A549 (cell line): Measurements from ENCODE around the gene NLGN4Y. TPM values are rescaled to one million over a fixed set of nuclear protein-coding genes. Genes with fewer than 3 reads are reported as not detected.

ENCODE experiments used
- ATAC-seq, 2 experiments: fragments of 200-7000 bp in 1 of 2; fragments of >200 bp in 1 of 2; cut with Nextera tagmentation in 1 of 2; cut with Tn5 transposase in 1 of 2; 3 replicates each; pipeline versions ENCODE4 v1.8.0 to v1.9.1; 2018 to 2020; ENCODE audit warnings: mild to moderate bottlenecking in 1 of 2, moderate library complexity in 1 of 2
- CTCF ChIA-PET: fragments of 300-600 bp; sonication (Branson Sonifier 250); formaldehyde crosslinking; extraction: SDS; loops from one replicate; lab custom pipeline; 2021; ENCODE audit warnings: antibody characterized with exemption, inconsistent platforms; lab: Yijun Ruan, JAX
- POLR2A ChIA-PET: fragments of 350-600 bp; formaldehyde crosslinking; extraction: SDS; loops from one replicate; lab custom pipeline; 2021; ENCODE audit warnings: antibody characterized with exemption, inconsistent platforms; lab: Yijun Ruan, JAX
- DNase-seq, 2 experiments: peaks; one replicate each; pipeline versions ENCODE4 v3.0.0 to v3.0.0-alpha.2; 2011 to 2016; ENCODE audit warnings: low read depth in 1 of 2, low spot score in 1 of 2
- FAIRE-seq: peaks from 2 replicates; lab custom pipeline; 2011; peaks lifted over from hg19 to GRCh38; lab: Jason Lieb, UNC
- H3K27ac ChIP-seq, 2 experiments: fragments of >200 bp; sonication (Bioruptor Twin); formaldehyde crosslinking; 3 replicates each; pipeline ENCODE4 v1.5.1; 2016 to 2017
- H3K4me1 ChIP-seq: fragments of >200 bp; sonication (Bioruptor Twin); formaldehyde crosslinking; 3 replicates; pipeline ENCODE4 v1.6.1; 2016
- H3K4me2 ChIP-seq: fragments of >200 bp; sonication (Bioruptor Twin); formaldehyde crosslinking; 3 replicates; pipeline ENCODE4 v1.6.1; 2016
- H3K4me3 ChIP-seq: fragments of >200 bp; sonication (Bioruptor Twin); formaldehyde crosslinking; 3 replicates; pipeline ENCODE4 v1.5.1; 2016
- H3K9me3 ChIP-seq: fragments of >200 bp; sonication (Bioruptor Twin); formaldehyde crosslinking; 3 replicates; pipeline ENCODE4 v1.6.1; 2016
- ATOH8 ChIP-seq: fragments of 250-450 bp; sonication (Bioruptor Pico); IDR thresholded peaks from 2 replicates; pipeline ENCODE4 v1.5.0; 2020; ENCODE audit warnings: low read depth, mild to moderate bottlenecking, moderate library complexity
- BHLHE40 ChIP-seq: IDR thresholded peaks from 2 replicates; pipeline ENCODE4 v1.6.1; 2012; ENCODE audit warnings: low read depth, low read length, inconsistent platforms
- CBX8 ChIP-seq: fragments of 200-600 bp; sonication (generic); IDR thresholded peaks from 2 replicates; pipeline ENCODE4 v1.6.1; 2016
- CHD4 ChIP-seq: fragments of 200-600 bp; sonication (generic); IDR thresholded peaks from 2 replicates; pipeline ENCODE4 v1.6.1; 2016; ENCODE audit warnings: antibody characterized with exemption, mild to moderate bottlenecking, borderline replicate concordance
- ESRRA ChIP-seq: fragments of 150-350 bp; IDR thresholded peaks from 2 replicates; pipeline ENCODE4 v1.6.1; 2014; ENCODE audit warnings: mild to moderate bottlenecking, low read length, borderline replicate concordance
- FOSL2 ChIP-seq, 2 experiments: fragments of 450-650 bp in 1 of 2; fragments of >200 bp in 1 of 2; sonication (Bioruptor Twin) in 1 of 2; formaldehyde crosslinking; IDR thresholded peaks; 2 replicates each; pipeline versions ENCODE4 v1.5.0 to v1.6.1; 2016 to 2020; ENCODE audit warnings: mild to moderate bottlenecking in 1 of 2, moderate library complexity in 1 of 2
- GATA3 ChIP-seq: IDR thresholded peaks from 2 replicates; pipeline ENCODE4 v1.6.1; 2012; ENCODE audit warnings: borderline replicate concordance
- HDAC2 ChIP-seq: fragments of 200-600 bp; sonication (generic); IDR thresholded peaks from 2 replicates; pipeline ENCODE4 v1.6.1; 2016
- HEYL ChIP-seq: fragments of 250-450 bp; sonication (Bioruptor Pico); IDR thresholded peaks from 2 replicates; pipeline ENCODE4 v1.8.0; 2021; ENCODE audit warnings: mild to moderate bottlenecking, moderate library complexity
- HOXA7 ChIP-seq: fragments of 250-450 bp; sonication (Bioruptor Pico); IDR thresholded peaks from 2 replicates; pipeline ENCODE4 v1.5.0; 2020; ENCODE audit warnings: mild to moderate bottlenecking, moderate library complexity
- HOXB5 ChIP-seq: fragments of 250-450 bp; sonication (Bioruptor Pico); IDR thresholded peaks from 2 replicates; pipeline ENCODE4 v1.5.0; 2020; ENCODE audit warnings: mild to moderate bottlenecking, moderate library complexity
- KDM1A ChIP-seq: fragments of 200-600 bp; sonication (generic); IDR thresholded peaks from 2 replicates; pipeline ENCODE4 v1.6.1; 2016; ENCODE audit warnings: low read depth, mild to moderate bottlenecking
- RAD21 ChIP-seq, 2 experiments: fragments of >200 bp in 1 of 2; sonication (Bioruptor Twin) in 1 of 2; formaldehyde crosslinking in 1 of 2; IDR thresholded peaks in 1 of 2; conservative IDR thresholded peaks in 1 of 2; 2 replicates in 1 of 2; 3 replicates in 1 of 2; pipeline ENCODE4 v1.6.1; 2012 to 2018; ENCODE audit warnings: inconsistent platforms in 1 of 2
- RARB ChIP-seq: fragments of 250-450 bp; sonication (Bioruptor Pico); IDR thresholded peaks from 2 replicates; pipeline ENCODE4 v1.8.0; 2021; ENCODE audit warnings: mild to moderate bottlenecking, moderate library complexity
- REST ChIP-seq: fragments of 200-600 bp; sonication (generic); IDR thresholded peaks from 2 replicates; pipeline ENCODE4 v1.6.1; 2016; ENCODE audit warnings: antibody characterized with exemption, mild to moderate bottlenecking, moderate library complexity
- SREBF2 ChIP-seq: fragments of 450-650 bp; IDR thresholded peaks from 2 replicates; pipeline ENCODE4 v1.6.1; 2014; ENCODE audit warnings: mild to moderate bottlenecking, moderate library complexity
- TFCP2L1 ChIP-seq: fragments of 250-450 bp; sonication (Bioruptor Pico); IDR thresholded peaks from 2 replicates; pipeline ENCODE4 v1.5.0; 2021; ENCODE audit warnings: mild to moderate bottlenecking
- WGBS: methylation state at CpG from one replicate; pipeline ENCODE4 v1.1.6; 2017; ENCODE audit errors: missing lambda C conversion rate; 5-methylcytosine and 5-hydroxymethylcytosine counted together
- polyA plus RNA-seq, 4 experiments: library from polyadenylated mRNA; depleted of rRNA in 3 of 4; stranded (reverse); fragments of >200 nt; fragmentation: RNase III in 1 of 4; extraction: RNeasy Plus Mini Kit Qiagen cat#74134 plus additional on column Dnase treatment in 1 of 4; gene quantifications; 2 replicates in 3 of 4; 3 replicates in 1 of 4; pipeline ENCODE4 v1.2.3, GENCODE V29; 2011 to 2017
- TF ChIP-seq, protein P1 (sequence below): fragments of >200 bp; sonication (Bioruptor Twin); formaldehyde crosslinking; IDR thresholded peaks from 3 replicates; pipeline ENCODE4 v1.6.1; 2016
- TF ChIP-seq, protein P2 (sequence below): fragments of >200 bp; sonication (Bioruptor Twin); formaldehyde crosslinking; IDR thresholded peaks from 3 replicates; pipeline ENCODE4 v1.5.1; 2016

Gene NLGN4Y
- polyA plus RNA-seq, 2 of the 4 experiments (the other 2 are of a cell fraction), result 4.1 to 12.8 TPM

GRCh38 chrY:14793104-14793503, 268.8 kb downstream of the NLGN4Y start (continued):
- TF ChIP-seq REST (no peak), RAD21 (conservative IDR thresholded peaks at IDR 0.05 in 1 of 2, IDR thresholded peaks at IDR 0.05 in 1 of 2) (no peak), ESRRA (no peak)
- TF ChIP-seq, protein P1, sequence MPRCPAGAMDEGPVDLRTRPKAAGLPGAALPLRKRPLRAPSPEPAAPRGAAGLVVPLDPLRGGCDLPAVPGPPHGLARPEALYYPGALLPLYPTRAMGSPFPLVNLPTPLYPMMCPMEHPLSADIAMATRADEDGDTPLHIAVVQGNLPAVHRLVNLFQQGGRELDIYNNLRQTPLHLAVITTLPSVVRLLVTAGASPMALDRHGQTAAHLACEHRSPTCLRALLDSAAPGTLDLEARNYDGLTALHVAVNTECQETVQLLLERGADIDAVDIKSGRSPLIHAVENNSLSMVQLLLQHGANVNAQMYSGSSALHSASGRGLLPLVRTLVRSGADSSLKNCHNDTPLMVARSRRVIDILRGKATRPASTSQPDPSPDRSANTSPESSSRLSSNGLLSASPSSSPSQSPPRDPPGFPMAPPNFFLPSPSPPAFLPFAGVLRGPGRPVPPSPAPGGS, result no peak
- TF ChIP-seq, all 56 proteins: peak for 0

- H3K4me3 ChIP-seq, result no peak overlapping the region
- POLR2A ChIA-PET, result no interaction called here
- no peaks in the 10 kb centered on the region for H3K9me3 ChIP-seq
- 74% methylated on average over 11 of the region's 11 CpGs for WGBS
- no peak for FAIRE-seq
- H3K27ac ChIP-seq, result no peak overlapping the region
- CTCF ChIA-PET, result no interaction called here
- peaks cover 5% of the 10 kb centered on the region; the same call in 2 of the 3 replicates for H3K4me1 ChIP-seq
- TF ChIP-seq GATA3 (no peak), RARB (CRISPR knock-in tag) (no peak), HEYL (no peak), HOXA7 (CRISPR knock-in tag) (no peak), BHLHE40 (no peak), CHD4 (no peak), KDM1A (no peak), SREBF2 (no peak), HDAC2 (no peak), FOSL2 (IDR thresholded peaks at IDR 0.05) (no peak), FOSL2 (CRISPR knock-in tag; IDR thresholded peaks at IDR 0.05) (no peak), ATOH8 (CRISPR knock-in tag) (no peak), TFCP2L1 (CRISPR knock-in tag) (no peak), HOXB5 (no peak), CBX8 (no peak)
- TF ChIP-seq, protein P1, result no peak
- TF ChIP-seq, protein P2, sequence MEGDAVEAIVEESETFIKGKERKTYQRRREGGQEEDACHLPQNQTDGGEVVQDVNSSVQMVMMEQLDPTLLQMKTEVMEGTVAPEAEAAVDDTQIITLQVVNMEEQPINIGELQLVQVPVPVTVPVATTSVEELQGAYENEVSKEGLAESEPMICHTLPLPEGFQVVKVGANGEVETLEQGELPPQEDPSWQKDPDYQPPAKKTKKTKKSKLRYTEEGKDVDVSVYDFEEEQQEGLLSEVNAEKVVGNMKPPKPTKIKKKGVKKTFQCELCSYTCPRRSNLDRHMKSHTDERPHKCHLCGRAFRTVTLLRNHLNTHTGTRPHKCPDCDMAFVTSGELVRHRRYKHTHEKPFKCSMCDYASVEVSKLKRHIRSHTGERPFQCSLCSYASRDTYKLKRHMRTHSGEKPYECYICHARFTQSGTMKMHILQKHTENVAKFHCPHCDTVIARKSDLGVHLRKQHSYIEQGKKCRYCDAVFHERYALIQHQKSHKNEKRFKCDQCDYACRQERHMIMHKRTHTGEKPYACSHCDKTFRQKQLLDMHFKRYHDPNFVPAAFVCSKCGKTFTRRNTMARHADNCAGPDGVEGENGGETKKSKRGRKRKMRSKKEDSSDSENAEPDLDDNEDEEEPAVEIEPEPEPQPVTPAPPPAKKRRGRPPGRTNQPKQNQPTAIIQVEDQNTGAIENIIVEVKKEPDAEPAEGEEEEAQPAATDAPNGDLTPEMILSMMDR, result no peak
- TF ChIP-seq, all 56 proteins: peak for 0
- DNase-seq (no peak), ATAC-seq (no peak)
- H3K4me2 ChIP-seq, result no peak overlapping the region
Observed at GRCh38 chrY:14793674-14794073, 269.3 kb downstream of the NLGN4Y start.
